GM19372 (cell line): ENCODE data around the gene PROM1.

Source experiments
- ATAC-seq: cut with Tn5 transposase; IDR thresholded peaks from one replicate; pipeline ENCODE4 v1.9.1; 2021; ENCODE audit warnings: mild to moderate bottlenecking, low read depth, moderate library complexity; ENCODE audit not compliant: unreplicated experiment

PROM1 gene

DNA sequence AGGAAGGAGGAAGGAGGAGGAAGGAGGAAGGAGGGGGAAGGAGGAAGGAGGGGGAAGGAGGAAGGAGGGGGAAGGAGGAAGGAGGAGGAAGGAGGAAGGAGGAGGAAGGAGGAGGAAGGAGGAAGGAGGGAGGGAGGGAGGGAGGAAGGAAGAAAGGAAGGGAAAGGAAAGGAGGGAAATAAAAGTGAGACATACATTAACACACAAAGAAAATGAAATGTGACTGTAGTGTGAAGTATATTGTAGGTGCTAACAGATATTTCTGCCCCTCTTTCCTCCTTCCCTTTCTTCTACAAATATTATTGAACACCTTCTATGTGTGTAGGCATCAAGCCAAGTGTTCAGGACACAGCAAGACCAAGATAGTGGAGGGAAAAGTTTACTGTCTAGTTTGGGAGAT lies 26.4 kb upstream of the PROM1 start:
- no peak for ATAC-seq

GRCh38 chr4:16109256-16109655 lies 25.4 kb upstream of the PROM1 start:
- ATAC-seq = no peak

GRCh38 chr4:16106956-16107355 lies 23.1 kb upstream of the PROM1 start:
- ATAC-seq = no peak

DNA sequence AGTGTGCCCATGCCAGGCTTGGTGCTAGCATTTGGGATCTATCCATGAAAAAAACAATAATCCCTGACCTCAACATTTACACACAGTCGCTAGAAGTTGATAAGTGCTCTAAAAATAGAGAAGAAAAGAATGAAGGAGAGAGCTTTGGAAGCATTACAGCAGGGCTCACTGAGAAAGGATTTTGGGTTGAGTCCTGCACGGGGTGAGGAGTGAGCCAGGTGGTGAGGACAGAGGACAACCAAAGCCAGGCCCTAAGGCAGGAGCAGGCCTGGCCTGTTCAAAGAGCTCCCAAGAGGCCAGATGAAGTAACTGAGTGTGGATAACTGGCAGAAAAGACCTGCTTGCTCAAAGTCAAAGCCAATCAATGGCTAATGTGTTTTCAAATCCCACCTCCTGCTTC lies 20.7 kb upstream of the PROM1 start:
- ATAC-seq = no peak

- ATAC-seq = no peak
These were observed 18.5 kb upstream of the PROM1 start for GRCh38 chr4:16102356-16102755.

DNA sequence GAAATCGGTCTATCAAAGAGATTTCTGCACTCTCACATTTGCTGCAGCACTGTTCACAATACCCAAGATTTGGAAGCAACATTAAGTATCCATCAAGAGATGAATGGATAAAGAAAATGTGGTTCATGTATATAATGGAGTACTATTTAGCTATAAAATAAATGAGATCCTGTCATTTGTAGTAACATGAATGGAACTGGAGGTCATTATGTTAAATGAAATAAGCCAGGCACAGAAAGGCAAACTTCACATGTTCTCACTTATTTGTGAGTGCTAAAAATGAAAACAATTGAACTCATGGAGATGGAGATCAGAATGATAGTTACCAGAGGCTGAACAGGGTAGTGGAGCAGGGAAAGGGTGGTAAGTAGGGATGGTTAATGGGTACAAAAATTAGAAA lies 17.0 kb upstream of the PROM1 start:
- no peak for ATAC-seq

DNA sequence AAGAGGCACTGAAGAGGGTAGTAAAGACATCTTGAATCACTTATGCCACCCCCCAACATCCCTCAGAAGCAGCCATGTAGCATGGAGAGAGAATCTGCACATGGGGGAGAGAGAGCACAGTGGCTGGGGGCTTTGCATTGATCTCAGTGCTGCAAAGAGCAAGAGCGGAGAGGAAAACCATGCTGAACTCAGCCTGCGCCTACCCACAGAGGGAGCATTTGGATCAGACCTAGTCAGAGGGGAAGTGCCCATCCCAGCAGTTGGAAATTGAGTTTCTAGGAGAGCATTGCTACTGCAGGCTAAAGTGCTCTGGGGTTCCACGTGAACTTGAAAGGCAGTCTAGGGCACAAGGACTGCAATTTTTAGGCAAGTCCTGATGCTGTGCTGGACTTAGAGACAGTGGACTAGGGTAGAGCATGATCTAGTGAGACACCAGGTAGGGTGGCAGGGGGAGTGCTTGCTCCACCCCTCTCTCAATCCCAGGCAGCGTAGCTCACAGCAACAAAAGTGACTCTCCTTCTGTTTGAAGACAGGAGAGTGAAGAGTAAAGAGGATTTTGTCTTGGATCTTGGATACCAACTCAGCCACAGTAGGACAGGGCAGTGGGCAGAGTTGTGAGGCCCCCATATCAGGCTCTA lies 9.0 kb upstream of the PROM1 start:
- no peak for ATAC-seq

- no peak for ATAC-seq
These were observed 6.4 kb upstream of the PROM1 start for GRCh38 chr4:16090096-16090705.

- ATAC-seq = no peak
These were observed 5.3 kb upstream of the PROM1 start for GRCh38 chr4:16089156-16089555.

- ATAC-seq = no peak
These were observed 4.8 kb upstream of the PROM1 start for GRCh38 chr4:16088601-16089000.

- ATAC-seq = no peak
These were observed 2.0 kb upstream of the PROM1 start for GRCh38 chr4:16085822-16086221.

GRCh38 chr4:16082426-16083240 lies 1.2 kb downstream of the PROM1 start:
- ATAC-seq = no peak

- no peak for ATAC-seq
These were observed 1.8 kb downstream of the PROM1 start for GRCh38 chr4:16082041-16082425.

DNA sequence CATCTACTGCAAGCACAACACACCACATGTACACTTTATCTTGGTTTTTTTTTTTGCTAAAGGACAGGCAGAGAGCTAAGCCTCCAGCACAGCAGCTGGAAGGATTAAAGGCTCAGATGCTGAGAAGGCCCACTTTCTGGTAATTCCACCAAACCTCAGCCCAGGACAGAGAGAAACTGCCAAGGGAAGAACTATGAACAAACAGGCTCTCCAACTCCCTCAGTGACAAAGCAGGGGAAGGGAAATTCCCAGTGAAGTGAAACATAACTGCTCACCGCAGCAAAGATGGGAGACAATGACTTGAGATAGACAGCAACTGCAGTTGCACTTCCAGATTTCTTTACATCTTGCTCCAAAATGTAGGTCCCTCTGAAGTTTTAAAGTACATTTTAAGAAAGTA lies 4.8 kb downstream of the PROM1 start:
- peak; percentile 86 for ATAC-seq

DNA sequence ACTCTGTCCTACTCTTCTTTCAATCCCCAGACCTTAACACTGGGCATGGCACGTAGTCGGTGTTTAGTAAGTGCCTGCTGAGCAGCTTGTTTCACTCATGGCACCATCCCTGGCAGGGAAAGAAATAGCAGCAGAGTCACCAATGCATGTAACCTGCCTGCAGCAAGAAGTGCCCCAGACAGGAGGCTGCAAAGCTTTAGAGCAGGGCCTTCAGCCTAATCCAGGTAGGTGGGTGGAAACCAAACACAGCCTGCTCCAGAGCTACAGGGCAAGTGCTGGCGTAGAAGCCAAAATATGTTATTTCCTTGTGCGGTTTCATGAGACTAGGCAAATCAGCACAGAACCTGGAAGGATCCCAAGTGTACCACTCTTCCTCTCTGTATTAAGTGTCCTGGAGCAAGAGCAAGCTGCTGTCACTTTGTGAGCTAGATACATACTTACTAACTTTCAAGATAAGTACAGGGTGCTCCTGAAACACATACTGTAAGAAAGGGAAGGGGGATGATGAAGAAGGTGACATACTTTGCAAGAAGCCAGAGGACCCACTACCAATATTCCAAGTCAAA lies 5.5 kb downstream of the PROM1 start:
- no peak for ATAC-seq

- no peak for ATAC-seq
These were observed 6.0 kb downstream of the PROM1 start for GRCh38 chr4:16077786-16078185.

DNA sequence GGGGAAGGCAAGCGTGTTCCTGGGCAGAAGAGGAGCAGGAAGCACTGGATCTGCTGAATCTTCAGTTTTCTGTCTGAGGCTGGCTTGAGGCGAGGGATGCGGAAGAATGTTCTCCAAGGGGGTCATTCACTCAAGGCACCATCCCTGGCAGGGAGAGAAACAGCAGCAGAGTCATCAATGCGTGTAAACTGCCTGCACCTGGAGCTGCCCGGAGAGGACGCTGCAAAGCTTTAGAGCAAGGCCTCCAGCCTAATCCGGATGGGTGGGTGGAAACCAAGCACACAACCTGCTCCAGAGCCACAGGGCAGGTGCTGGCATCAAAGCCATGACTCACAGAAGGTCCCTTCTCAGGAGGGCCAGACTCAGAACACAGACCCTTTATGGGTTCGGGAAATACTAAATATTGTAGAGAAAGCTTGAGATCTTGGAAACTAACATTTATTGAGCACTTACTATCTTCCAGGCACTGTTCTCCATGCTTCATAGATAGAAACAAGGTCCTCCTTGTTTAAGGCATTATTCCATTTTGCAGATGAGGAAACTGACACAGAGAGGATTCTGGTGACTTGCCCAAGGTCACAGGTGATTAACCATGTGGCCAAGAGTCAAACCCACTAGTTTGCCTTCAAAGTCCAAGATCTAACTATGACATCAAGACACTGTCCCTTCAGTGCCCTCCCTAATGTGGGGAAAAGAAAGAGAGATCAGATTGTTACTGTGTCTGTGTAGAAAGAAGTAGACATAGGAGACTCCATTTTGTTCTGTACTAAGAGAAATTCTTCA lies 7.7 kb downstream of the PROM1 start:
- ATAC-seq = no peak

DNA sequence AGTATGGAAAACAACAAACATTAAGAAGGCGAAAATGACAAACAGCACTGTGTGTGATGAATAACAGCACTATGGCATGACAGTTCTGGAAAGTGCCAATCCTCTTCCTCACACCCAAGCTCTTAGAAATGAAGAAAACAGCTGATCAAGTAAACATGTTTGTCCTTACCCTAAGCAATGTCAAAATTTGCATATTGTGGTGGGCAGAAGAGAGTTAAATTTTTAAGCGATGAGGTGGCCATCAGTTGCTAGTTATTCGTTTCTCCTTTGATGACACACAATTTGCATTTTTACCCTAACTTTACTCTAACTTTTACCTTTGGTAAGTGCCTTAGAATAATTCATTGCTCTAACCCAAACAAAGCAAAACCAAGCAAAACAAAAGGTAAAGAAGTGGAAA lies 8.8 kb downstream of the PROM1 start:
- no peak for ATAC-seq

- no peak for ATAC-seq
These were observed 11.7 kb downstream of the PROM1 start for GRCh38 chr4:16072168-16072567.

GRCh38 chr4:16070203-16070602 lies 13.6 kb downstream of the PROM1 start:
- no peak for ATAC-seq

- no peak for ATAC-seq
These were observed 16.3 kb downstream of the PROM1 start for GRCh38 chr4:16067515-16067914.
